Right ventricle myocardium inferior (tissue), 1 donor: ENCODE measurements around the gene NLK. TPM values are rescaled to one million over a fixed set of nuclear protein-coding genes. Genes with fewer than 3 reads are reported as not detected.
"Not testable (repeated sequence)": the region's sequence is repeated elsewhere in the genome, so short reads cannot be mapped to it uniquely, and the experiment has no call there.

Experiments
- ATAC-seq: fragments of 200-7000 bp; cut with Tn5 transposase; one replicate; pipeline ENCODE4 v1.9.1; 2020; ENCODE audit warnings: mild to moderate bottlenecking, moderate library complexity
- DNase-seq: peaks from one replicate; pipeline ENCODE4 v3.0.0; 2021; ENCODE audit errors: missing footprints
- intact Hi-C: fragments of 100-400 bp; cut with DNase I; formaldehyde crosslinking; loops from one replicate; pipeline ENCODE4 v1.11.0; 2022
- total RNA-seq: library from RNA; stranded (reverse); fragmentation: NEBNext Ultra II Directional; extraction: Animal tissue kit (Norgen Biotek cat#: 25700); gene quantifications from one replicate; pipeline ENCODE4 v1.2.1, GENCODE V29; 2021
- donor health status: DM: no; HTN: yes; CAD: no; lungs with severe emphysema.

Gene NLK
- total RNA-seq, 1 donor from 2014 or later = 20.8 TPM

DNA sequence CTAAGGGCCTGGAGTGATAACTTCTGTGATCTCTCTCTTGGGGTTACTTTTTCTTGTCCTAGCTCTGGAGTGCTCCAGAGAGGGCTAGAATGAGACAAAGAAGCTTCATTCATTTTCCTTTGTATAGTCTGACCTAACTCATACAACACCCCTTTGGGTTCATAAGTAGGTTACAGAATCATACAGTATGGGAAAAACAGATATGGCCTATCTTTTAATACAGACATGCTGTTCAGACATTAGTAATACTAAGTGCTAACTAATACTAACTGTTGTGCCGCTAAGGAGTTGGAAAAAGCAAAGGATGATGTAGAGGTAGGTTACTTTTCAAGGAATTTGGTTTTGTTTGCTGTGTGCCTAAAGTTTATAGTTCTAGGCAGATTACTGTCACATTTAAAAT is 84.7 kb downstream of the NLK start:
- intact Hi-C loops = no loop called here
- DNase-seq (no peak), ATAC-seq (no peak)

DNA sequence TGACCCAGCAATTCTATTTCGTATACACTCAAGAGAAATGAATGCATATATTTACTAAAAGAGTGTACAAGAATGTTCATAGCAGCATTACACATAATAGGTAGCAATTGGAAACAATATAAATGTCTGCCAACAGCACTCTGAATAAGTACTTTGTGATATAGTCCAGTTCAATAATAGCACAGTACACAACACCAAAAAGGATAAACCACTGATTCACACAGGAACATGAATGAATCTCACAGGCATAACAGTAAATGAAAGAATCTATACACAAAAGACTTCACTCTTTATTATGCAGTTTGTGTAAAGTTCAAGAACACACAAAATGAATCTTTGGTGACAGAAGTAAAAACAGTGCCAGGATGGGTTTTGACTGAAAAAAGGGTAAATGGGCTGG is 86.3 kb downstream of the NLK start:
- ATAC-seq = no peak
- DNase-seq = no peak
- intact Hi-C loops = no loop called here

DNA sequence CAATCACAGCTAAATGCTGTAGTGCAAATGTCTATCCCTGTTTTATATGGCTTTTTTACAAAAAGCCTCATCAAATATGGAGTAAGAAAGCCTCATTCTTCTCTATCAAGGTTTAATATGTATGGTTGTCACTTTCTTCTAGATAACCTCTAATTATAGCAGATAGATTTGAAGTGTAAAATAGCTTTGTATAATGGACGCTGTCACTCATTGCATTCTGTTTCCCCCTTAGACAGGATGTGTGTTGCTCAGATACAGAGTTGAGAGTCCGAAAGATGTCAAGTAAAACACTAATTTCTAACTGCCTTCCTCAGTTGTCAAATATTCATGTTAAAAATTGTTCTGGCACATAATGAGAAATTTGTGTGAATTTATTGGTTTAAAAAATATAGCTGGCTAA is 88.0 kb downstream of the NLK start:
- ATAC-seq (no peak), DNase-seq (no peak)
- intact Hi-C loops = no loop called here

DNA sequence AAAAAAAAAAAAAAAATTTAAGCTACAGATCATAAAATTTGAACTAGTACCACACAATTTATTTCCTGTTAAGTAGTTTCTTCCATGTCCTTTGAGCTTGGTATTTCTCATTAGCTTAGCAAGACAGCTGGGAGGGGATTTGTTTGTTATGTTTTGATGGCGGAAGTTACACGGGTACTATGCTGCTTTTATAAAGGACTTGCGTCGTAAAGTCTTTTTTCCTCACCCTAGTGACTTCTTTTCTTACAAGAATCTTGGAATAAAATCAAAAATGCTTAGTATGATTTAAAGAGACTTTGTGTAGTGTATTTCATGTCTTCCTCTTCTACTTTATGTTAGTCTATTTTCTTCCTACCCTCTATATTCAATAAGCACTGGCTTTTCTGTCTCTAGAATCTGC is 89.1 kb downstream of the NLK start:
- no peak for DNase-seq
- ATAC-seq = no peak
- intact Hi-C loops = no loop called here

DNA sequence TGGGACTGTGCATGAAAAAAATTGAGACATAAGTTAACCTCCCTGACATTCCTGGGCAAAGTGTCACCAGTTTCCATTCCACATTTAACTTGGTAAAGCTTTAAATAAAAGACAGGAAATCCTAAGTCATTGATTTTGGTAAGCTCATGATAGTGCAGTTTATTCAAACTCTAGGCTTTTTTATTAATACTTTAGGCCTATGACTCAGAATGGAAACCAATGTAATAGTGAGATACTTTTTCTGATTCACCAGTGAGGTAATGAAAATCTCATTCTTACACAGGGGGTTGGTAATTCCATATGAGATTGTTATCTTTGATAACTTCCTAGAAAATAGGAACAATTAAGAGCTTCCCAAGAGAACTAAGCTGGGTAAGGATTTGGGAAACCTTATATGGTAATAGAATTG is 91.1 kb downstream of the NLK start:
- intact Hi-C loops = no loop called here
- DNase-seq (no peak), ATAC-seq (no peak)

DNA sequence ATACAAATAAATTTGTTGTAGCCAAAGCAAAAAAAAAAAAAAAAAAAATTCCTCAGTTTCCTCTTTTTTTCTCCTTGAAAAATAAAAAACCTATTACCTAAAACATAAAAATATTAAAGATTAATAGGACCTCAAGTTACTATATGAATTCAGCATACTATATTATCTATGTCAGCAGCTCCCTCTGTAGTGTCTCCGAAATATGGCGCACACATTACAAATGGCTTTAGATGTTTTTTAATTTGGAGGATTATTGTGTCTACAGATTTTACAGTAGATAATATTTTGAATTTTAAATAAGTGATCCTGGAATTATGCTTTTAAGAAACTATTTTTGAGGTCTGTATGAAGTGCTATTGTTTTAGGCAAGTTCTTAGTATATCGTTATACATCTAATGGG is 94.4 kb downstream of the NLK start:
- intact Hi-C loops = no loop called here
- ATAC-seq = no peak
- no peak for DNase-seq

DNA sequence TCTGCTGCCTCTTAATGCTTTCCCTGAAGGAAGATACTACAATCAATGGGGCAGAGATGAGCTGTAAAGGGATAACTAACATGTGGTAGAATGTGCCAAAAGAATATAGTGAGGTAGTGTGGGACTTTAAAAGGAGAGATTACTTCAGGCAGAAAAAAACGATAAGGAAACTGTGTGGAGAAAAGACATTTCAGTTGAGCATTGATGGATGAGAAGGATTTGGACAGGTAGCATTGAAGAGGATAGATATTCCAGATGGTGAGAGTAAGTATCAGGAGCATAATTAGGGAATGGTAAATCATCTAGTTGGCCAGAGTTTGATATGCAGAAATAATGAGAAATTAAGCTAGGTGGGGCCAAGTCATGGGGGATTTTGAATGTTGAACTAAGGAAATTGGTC is 97.3 kb downstream of the NLK start:
- intact Hi-C loops = no loop called here
- ATAC-seq (no peak), DNase-seq (no peak)

DNA sequence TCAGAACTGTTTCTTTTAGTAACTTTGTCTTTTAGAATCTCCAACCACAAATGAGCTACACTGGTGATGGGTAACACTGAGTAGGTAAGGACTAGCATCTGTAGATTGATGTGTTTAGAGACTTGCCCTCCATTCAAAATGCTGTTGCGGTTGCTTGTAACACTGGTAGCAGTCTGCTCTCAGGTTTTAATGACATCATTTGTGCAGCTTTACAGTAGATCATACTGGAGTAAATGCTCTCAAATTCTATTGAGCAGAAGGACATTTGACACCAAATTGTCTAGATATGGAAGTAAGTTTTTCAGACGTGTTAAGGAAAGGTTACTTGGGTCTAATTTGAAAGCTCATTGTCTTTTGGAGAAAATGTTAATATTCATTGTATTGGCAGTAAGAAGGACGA is 98.8 kb downstream of the NLK start:
- DNase-seq (no peak), ATAC-seq (no peak)
- intact Hi-C loops = no loop called here

DNA sequence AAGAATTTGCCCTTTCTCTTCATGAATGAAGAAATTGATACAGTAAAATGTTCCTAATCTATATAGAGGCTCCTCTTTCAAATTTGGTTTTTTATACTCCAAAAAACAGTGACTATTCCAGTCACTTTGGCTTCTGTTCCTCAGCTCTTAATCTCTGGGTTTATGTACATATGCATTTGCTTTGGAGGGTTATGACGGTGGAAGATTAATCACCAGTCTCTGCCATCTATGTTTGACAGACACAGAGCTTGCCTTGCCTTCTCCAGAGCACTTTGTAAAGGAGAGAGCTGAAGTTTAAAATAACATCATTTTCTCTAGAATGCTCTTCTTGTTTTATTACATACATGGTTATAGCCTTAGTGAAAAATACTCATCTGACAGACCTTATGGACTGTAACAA is 99.3 kb downstream of the NLK start:
- DNase-seq = no peak
- ATAC-seq = no peak
- intact Hi-C loops = no loop called here

DNA sequence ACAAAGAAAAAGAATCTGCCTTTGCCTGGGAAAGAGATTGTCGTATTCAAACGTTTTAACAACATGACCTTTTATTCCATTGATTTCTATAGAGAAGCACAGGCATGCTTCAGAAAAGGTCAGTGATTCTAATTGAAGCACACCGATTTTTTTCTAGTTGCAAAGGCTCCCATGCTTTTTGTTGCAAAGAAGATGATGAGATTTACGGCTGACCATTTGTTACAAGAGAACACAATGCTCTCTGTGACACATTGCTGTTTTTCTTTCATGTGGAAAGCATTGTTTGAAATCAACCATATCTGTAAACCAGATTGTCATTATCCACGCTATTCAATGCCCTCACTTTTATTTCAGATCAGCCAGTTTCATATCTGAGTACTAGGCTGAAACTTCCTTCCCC is 99.8 kb downstream of the NLK start:
- intact Hi-C loops = no loop called here
- ATAC-seq (no peak), DNase-seq (no peak)

DNA sequence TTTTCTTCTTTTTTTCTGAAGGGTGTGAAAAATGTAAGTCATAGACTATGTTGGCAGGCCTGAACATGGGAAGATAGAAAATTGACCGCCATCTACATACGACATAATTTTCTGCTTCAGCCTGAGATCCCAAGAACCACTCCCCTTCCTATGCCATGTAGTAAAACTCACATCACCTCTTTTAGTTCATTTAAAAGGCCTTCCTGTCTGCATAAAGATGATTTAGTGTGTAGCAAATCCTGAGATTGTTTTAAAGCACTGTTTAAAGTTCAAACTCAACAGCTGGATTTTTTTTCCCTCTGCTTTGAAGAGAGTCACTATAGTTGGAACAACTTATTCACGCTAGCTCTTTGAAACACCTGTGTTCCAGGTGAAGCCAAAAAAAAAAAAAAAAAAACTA is 101.5 kb downstream of the NLK start:
- no peak for DNase-seq
- intact Hi-C loops = no loop called here
- no peak for ATAC-seq

DNA sequence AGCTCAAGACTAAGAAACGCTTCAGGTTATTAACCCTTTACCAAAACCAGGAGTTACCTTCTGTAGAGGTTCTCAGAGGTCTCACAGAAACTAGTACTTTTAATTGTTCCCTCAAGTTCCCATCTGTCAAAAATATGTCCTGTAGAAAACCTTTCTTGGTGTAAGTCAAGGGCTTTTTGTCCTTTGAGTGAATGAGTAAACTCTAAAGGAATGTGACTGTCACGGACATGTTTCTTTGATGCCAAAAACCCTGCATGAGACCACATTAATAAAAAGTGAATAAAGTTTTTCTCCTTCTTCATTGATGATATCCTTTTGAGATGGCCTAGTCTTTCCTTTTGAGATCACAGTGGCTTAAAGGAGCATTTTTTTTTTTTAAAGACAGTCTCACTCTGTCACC is 102.9 kb downstream of the NLK start:
- intact Hi-C loops = no loop called here
- DNase-seq (no peak), ATAC-seq (no peak)

DNA sequence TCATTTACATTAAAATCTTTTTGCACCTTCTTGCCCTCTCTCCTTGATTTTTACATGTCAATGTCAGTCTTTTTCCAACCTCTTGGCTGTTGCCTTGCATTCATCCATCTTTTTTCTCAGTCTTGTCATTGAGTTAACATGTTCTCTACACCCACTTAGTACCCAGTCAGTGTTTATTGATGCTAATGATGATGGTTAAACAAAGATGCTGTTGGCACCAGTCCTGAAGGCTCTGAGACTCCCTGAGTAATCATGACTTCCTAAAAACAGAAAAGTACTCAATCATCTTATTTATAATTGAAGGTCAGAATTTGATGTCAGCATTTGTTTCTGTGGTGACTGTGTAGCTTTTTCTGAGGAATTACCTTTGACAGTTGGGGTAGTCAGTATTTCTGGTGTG is 104.5 kb downstream of the NLK start:
- intact Hi-C loops = no loop called here
- DNase-seq (no peak), ATAC-seq (no peak)

DNA sequence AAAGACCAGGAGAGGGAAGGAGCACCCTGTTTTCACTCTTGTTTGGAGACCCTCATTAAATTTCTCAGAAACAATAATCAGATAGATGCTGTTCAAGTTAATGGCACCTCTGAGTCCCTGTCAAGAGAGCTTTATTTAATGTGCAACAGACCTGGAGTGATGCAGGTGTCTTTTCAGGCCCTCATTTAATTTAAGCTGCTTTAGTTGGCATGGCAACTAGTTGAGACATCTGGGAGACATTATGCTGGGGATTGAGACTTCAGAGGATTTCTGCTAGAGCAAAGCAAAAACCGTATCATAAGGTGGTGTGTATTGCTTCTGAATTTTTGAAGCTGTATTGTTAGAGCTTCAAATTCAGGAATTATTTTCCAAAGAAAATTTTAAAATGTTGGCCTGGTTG is 108.5 kb downstream of the NLK start:
- DNase-seq = no peak
- ATAC-seq = no peak
- intact Hi-C loops = no loop called here

DNA sequence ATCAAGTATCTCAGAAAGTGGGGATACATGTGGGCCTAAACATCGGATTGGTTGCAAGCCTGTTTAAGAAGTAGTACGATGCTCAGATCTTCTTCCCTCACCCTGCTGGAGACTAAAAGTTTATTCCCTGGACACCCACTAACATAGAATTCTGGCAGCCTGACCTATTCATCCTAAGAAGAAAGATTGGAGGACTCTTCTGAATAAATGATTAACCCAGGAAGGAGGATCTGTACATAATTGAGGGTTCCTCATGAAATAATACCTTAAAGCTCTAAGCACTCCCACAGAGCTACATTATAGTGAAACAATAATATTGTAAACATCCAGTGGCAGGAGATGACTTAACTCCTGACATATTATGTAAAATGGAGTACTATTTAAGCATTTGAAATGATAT is 111.7 kb downstream of the NLK start:
- ATAC-seq (no peak), DNase-seq (no peak)
- intact Hi-C loops = no loop called here

DNA sequence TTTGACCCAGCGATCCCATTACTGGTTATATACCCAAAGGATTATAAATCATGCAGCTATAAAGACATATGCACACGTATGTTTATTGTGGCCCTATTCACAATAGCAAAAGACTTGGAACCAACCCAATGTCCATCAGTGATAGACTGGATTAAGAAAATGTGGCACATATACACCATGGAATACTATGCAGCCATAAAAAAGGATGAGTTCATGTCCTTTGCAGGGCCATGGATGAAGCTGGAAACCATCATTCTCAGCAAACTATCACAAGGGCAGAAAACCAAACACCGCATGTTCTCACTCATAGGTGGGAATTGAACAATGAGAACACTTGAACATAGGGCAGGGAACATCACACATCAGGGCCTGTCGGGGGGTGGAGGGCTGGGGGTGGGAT is 112.9 kb downstream of the NLK start:
- intact Hi-C loops, DNase-seq, ATAC-seq: not testable (repeated sequence)

DNA sequence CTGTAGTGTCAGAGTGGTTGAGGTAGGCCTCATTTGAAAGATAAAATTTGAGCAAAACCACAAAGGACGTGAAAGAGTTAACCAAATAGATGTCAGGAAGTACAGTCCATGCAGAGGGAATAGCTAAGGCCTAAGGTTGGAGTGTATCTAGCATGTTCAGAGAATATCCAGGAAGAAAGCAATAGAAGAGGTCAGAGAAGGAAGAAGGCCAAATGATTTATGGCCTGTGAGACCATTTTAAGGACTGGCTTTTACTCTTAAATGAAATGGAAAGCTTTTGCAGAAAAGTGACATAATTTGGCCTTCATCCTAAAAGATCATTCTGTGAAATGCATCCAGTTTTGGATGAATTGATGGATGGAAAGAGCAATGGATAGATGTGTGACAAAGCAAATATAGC is 116.5 kb downstream of the NLK start:
- DNase-seq = no peak
- no peak for ATAC-seq
- intact Hi-C loops = no loop called here

DNA sequence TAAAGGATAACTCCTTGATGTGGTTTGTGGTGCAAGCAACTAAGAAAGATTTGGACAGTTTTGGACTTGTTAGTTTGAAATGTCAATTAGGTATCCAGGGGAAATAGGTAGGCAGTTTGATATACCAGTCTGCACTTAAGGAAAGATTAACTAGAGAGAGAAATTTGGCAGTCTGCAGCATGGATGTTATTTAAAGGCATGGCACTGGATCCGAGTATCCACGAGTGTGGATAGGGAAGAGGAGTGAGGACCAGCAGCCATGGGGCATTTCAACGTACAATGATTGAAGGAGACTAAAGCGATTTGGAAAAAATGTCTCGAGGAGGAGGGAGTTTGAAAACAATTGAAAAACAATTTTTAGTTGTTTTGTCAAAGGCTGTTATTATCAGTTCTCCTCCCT is 117.4 kb downstream of the NLK start:
- ATAC-seq (no peak), DNase-seq (no peak)
- intact Hi-C loops = no loop called here

DNA sequence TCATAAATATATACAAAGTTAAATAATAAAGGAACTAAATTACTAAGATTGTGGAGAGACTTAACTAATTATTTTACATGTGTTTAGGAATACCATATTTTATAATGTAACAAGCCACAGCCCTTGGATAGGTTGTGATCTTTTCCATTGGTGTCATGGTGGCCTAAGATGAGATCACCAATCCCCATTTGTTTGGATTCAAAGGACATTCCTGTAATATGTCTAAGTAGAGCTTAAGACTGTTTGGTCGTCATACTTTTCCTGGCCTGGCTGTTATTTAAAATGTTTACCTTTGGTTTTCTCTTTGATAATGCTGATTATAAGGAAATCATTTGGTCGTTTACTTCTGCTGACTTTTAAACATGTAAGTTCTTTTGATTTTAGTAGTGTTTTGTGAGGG is 118.1 kb downstream of the NLK start:
- DNase-seq (no peak), ATAC-seq (no peak)
- intact Hi-C loops = no loop called here

DNA sequence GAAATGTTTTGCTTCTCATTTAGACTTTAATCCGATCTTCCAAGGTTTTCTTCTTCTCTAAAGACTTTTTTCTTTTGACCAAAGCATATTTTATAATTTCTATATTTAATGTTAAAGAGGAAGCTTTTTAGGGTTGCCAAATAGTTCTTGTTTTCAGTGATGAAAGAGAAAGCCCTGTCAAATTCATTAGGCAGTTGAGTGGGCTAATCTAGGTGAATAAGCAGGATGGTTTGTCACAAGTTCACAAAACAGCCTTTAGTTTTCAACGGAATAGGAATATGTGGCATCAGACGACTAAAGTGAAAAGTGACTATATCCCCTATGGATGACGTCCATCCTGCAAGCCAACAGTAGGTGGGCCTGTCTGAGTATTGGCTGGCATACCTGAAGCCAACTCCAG is 118.8 kb downstream of the NLK start:
- ATAC-seq (no peak), DNase-seq (no peak)
- intact Hi-C loops = no loop called here

DNA sequence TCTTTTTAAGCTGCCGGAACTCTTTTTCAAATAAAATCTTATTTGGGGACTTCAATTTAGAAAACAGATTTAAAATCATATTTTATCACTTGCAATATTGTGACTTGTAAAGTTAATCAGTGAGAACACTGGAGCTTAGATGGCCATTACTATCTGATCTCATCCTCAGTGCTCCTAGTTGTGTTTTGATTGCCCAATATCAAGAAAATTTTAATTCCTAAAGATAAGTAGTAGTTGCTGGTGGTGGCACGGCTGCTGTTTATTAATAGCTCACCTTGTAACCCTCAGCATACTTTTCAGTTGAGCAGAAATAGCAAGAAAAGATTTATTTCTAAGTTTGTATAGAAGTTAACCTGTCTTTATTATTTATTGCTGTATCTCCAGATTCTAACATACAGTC is 124.0 kb downstream of the NLK start:
- DNase-seq (no peak), ATAC-seq (no peak)
- intact Hi-C loops = no loop called here
